OCI-LY3 (cell line): ENCODE measurements around the gene APLF.

Experiments used
- H2AFZ ChIP-seq: fragments of 200-600, 300-600 bp; shearing (Covaris generic); 2 replicates; pipeline ENCODE4 v1.6.0; 2014; ENCODE audit warnings: antibody characterized with exemption, low read depth, low read length
- H3K27ac ChIP-seq: fragments of 200-600, 300-600 bp; sonication (generic); 2 replicates; pipeline ENCODE4 v1.5.1; 2014; ENCODE audit warnings: mild to moderate bottlenecking, low read length, moderate library complexity, mixed read lengths
- H3K27me3 ChIP-seq: fragments of 200-600, 300-600 bp; sonication (generic); 2 replicates; pipeline ENCODE4 v1.6.1; 2014; ENCODE audit warnings: low read depth, low read length, mixed read lengths
- H3K36me3 ChIP-seq: fragments of 200-600, 300-600 bp; sonication (generic); replicated peaks from 2 replicates; pipeline ENCODE3; 2014; ENCODE audit warnings: low read depth, low read length, mixed read lengths
- H3K4me1 ChIP-seq: fragments of 300-600, 200-600 bp; sonication (generic); 2 replicates; pipeline ENCODE4 v1.6.1; 2014; ENCODE audit warnings: low read length, mixed read lengths
- H3K4me2 ChIP-seq: fragments of 200-600, 300-600 bp; sonication (generic); 2 replicates; pipeline ENCODE4 v1.6.1; 2014; ENCODE audit warnings: low read length, mixed read lengths
- H3K4me3 ChIP-seq: fragments of 300-600, 200-600 bp; sonication (generic); 2 replicates; pipeline ENCODE4 v1.5.1; 2014; ENCODE audit warnings: antibody characterized with exemption, mild to moderate bottlenecking, low read length, moderate library complexity
- H3K79me2 ChIP-seq: fragments of 300-600, 200-600 bp; shearing (Covaris generic); 2 replicates; pipeline ENCODE4 v1.6.1; 2014; ENCODE audit warnings: mild to moderate bottlenecking, low read length, mixed read lengths
- H3K9ac ChIP-seq: fragments of 300-600, 200-600 bp; shearing (Covaris generic); 2 replicates; pipeline ENCODE4 v1.6.0; 2014; ENCODE audit warnings: mild to moderate bottlenecking, low read length, moderate library complexity
- H3K9me3 ChIP-seq: fragments of 200-600, 300-600 bp; shearing (Covaris generic); 2 replicates; pipeline ENCODE4 v1.6.1; 2014; ENCODE audit warnings: low read length, mixed read lengths; ENCODE audit not compliant: insufficient read depth
- H4K20me1 ChIP-seq: fragments of 200-600, 300-600 bp; sonication (generic); 2 replicates; pipeline ENCODE4 v1.6.1; 2016; ENCODE audit warnings: low read length, mixed read lengths; ENCODE audit not compliant: insufficient read depth
- EZH2phosphoT487 ChIP-seq: fragments of 200-600 bp; shearing (Covaris generic); IDR thresholded peaks from 2 replicates; pipeline ENCODE4 v1.6.1; 2018; ENCODE audit warnings: antibody characterized with exemption, mixed run types, low read depth
- TF ChIP-seq, protein P1 (sequence below): fragments of 200-600, 300-600 bp; sonication (generic); IDR thresholded peaks from 2 replicates; pipeline ENCODE4 v1.5.1; 2014; ENCODE audit warnings: antibody characterized with exemption, low read length, low read depth

Gene APLF

DNA sequence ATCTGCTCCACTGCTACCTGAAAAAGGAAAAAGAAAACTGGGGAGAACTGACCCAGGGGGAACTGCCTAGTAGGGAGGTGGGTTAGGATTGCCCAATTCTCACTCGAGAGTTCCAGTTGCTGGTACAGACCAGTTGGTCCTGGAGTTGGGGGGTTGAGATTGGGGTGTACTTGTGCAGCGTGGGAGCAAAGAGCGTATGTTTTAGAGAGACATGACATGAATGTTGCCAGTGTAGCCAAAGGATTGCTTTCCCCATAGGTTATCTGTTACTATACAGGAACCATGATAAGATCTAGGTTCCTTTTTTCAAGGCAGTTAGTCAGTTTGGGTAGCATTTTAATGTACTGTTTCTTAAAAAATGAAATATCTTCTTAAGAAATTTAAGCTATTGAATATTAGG, 68.6 kb downstream of the APLF start:
- H3K27me3 ChIP-seq: no peaks in the 10 kb centered on the region
- peaks cover 4% of the 10 kb centered on the region for H3K36me3 ChIP-seq
- H3K9ac ChIP-seq: no peak overlapping the region
- TF ChIP-seq, protein P1, sequence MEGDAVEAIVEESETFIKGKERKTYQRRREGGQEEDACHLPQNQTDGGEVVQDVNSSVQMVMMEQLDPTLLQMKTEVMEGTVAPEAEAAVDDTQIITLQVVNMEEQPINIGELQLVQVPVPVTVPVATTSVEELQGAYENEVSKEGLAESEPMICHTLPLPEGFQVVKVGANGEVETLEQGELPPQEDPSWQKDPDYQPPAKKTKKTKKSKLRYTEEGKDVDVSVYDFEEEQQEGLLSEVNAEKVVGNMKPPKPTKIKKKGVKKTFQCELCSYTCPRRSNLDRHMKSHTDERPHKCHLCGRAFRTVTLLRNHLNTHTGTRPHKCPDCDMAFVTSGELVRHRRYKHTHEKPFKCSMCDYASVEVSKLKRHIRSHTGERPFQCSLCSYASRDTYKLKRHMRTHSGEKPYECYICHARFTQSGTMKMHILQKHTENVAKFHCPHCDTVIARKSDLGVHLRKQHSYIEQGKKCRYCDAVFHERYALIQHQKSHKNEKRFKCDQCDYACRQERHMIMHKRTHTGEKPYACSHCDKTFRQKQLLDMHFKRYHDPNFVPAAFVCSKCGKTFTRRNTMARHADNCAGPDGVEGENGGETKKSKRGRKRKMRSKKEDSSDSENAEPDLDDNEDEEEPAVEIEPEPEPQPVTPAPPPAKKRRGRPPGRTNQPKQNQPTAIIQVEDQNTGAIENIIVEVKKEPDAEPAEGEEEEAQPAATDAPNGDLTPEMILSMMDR: no peak
- no peak overlapping the region for H3K4me3 ChIP-seq
- H2AFZ ChIP-seq: no peak overlapping the region
- H3K9me3 ChIP-seq: no peaks in the 10 kb centered on the region
- no peaks in the 10 kb centered on the region for H4K20me1 ChIP-seq
- H3K27ac ChIP-seq: no peak overlapping the region
- H3K4me1 ChIP-seq: peaks cover 12% of the 10 kb centered on the region
- H3K4me2 ChIP-seq: no peak overlapping the region
- no peaks in the 10 kb centered on the region for H3K79me2 ChIP-seq

DNA sequence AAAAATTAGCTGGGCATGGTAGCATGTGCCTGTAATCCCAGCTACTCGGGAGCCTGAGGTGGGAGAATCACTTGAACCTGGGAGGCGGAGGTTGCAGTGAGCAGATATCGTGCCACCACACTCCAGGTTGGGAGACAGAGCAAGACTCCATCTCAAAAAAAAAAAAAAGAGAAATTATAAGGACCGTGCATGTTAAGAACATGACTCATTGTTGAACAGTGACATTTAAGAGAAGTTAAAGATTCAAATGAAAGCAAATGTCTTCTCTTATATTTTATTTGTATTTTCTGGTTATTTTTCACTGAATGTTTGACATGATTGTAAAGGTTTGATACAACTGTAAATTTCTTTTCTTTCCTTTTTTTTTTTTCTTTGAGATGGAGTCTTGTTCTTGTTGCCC, 69.6 kb downstream of the APLF start:
- Histone ChIP-seq H3K36me3 (peaks cover 4% of the 10 kb centered on the region), H3K27me3 (no peaks in the 10 kb centered on the region), H3K9ac (no peak overlapping the region), H3K4me1 (peaks cover 12% of the 10 kb centered on the region), H3K9me3 (no peaks in the 10 kb centered on the region), H3K79me2 (no peaks in the 10 kb centered on the region), H3K4me3 (no peak overlapping the region), H2AFZ (no peak overlapping the region), H3K4me2 (no peak overlapping the region), H3K27ac (no peak overlapping the region), H4K20me1 (no peaks in the 10 kb centered on the region)
- TF ChIP-seq, protein P1: no peak
- no peak for TF ChIP-seq EZH2phosphoT487

DNA sequence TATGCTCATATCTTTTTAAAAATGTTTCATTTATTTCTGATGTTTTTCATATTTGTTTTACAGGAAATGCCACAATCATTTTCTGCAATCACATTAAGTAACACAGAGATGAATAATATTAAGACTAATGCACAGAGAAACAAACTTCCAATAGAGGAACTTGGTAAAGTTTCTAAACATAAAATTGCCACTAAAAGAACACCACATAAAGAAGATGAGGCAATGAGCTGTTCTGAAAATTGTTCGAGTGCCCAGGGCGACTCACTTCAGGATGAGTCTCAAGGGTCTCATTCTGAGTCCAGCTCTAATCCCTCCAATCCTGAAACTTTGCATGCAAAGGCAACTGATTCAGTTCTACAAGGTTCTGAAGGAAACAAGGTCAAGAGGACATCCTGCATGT, 70.4 kb downstream of the APLF start:
- H2AFZ ChIP-seq: no peak overlapping the region
- no peaks in the 10 kb centered on the region for H3K27me3 ChIP-seq
- no peaks in the 10 kb centered on the region for H3K79me2 ChIP-seq
- H4K20me1 ChIP-seq: no peaks in the 10 kb centered on the region
- TF ChIP-seq, protein P1: no peak
- TF ChIP-seq EZH2phosphoT487: no peak
- H3K9ac ChIP-seq: no peak overlapping the region
- H3K36me3 ChIP-seq: peaks cover 4% of the 10 kb centered on the region
- H3K27ac ChIP-seq: peak overlapping the region; percentile 5; the same call in 1 of the 2 replicates
- peak overlapping the region; percentile 10; the same call in 1 of the 2 replicates for H3K4me2 ChIP-seq
- H3K9me3 ChIP-seq: no peaks in the 10 kb centered on the region
- no peak overlapping the region for H3K4me3 ChIP-seq
- H3K4me1 ChIP-seq: peaks cover 12% of the 10 kb centered on the region

DNA sequence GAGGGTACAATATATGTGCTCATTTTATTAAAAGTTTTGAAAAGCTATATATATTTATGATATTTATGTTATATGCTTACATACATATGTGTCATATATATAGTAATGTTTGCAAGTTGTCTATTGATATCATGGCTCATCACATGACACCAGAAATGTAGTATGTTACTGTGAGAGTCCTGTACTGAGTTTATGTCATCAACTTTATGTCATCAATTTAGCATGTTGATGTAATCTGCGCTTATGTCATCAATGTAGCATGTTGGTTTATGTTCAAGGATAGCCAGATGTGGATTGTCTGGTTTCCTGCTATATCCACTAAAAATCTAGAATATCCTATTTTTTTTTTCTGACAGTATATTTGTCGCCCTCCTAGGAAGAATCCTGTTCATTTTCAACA, 77.4 kb downstream of the APLF start:
- H3K4me1 ChIP-seq: no peaks in the 10 kb centered on the region
- TF ChIP-seq, protein P1: no peak
- no peak for TF ChIP-seq EZH2phosphoT487
- H3K9me3 ChIP-seq: no peaks in the 10 kb centered on the region
- no peaks in the 10 kb centered on the region for H4K20me1 ChIP-seq
- no peaks in the 10 kb centered on the region for H3K79me2 ChIP-seq
- no peaks in the 10 kb centered on the region for H3K27me3 ChIP-seq
- H2AFZ ChIP-seq: no peak overlapping the region
- no peak overlapping the region for H3K27ac ChIP-seq
- H3K4me2 ChIP-seq: no peak overlapping the region
- no peak overlapping the region for H3K9ac ChIP-seq
- H3K4me3 ChIP-seq: no peak overlapping the region
- H3K36me3 ChIP-seq: peaks cover 4% of the 10 kb centered on the region
